Amygdala (tissue), 56 donors: Measurements from ENCODE around the gene SEL1L.
"Not testable (repeated sequence)": the region's sequence is repeated elsewhere in the genome, so short reads cannot be mapped to it uniquely, and the experiment has no call there.

ENCODE experiments used
- DNase-seq, 56 donors: peaks; one replicate each; lab custom pipeline; 2025; lab: John Stamatoyannopoulos, UW

SEL1L gene

DNA sequence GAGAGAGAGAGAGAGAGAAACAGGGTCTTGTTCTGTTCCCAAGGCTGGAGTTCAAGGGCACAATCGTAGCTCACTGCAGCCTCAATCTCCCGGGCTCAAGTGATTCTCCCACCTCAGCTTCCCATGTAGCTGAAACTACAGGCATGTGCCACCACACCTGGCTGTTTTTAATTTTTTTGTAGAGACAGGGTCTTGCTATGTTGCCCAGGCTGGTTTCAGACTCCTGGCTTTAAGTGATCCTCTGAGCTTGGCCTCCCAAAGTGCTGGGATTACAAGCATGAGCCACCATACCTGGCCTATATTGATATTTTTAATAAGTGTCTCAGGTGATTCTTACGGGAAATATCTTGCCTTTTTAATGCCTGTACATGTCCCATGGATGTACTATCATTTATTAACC lies 82.7 kb downstream of the SEL1L start:
- DNase-seq: no peak

DNA sequence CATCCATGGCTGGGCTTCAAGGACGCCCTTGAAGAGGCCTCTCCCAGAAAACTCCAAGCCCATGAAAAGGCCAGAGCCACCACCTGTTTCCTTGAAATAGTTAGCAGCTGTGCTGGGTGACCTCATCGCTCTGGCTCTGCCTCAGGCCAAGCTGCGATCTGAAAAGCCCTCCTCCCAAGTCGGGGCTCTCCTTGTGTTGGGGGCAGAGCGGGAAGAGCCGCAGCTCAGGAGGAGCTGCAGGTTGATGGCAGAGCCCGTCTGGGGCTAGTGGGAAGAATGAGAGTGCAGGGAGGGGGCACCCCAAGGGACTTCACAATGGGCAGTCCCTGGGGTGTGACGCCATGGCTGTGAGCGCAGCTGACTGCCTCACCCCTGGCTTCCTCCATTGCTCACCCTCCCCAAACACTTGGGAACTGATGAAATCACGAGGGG lies 83.5 kb downstream of the SEL1L start:
- no peak for DNase-seq

DNA sequence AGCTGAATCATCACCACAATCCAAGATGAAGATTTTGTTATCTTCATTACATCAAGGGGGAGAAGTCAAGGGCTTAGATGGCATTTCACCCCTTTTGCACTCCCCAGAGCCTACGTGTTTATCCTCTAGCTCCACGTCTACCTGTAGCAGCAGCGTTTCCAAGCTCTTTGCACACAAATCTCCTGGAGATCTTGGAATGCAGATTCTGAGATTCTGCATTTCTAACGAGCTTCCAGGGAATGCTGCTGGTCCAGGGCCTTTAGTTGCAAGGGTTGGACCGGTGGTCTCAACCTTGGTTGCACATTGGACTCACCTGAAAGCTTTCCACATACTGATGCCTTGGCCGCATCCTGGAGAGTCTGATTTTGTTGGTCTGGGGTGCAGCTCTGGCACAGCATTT lies 84.1 kb downstream of the SEL1L start:
- no peak for DNase-seq

DNA sequence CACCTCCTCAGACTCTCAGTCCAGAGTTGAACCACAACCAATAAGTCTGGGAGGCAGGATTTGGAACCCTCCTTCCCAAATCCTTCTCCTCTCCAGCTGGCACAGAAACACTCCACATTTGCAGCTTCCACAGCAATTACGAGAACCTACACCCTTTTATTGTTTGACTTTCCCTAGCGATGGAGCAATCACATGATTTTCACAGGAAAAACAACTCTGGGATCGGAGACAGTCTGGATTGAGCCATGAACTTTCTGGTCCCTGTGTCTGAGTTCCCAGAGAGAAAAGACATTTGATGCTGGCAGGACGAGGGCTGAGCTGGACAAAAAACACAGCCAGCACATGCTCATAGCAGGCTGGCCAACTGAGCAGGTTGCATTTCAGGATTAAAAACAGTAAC lies 84.5 kb downstream of the SEL1L start:
- peak in 1 of 56 donors; percentile 19 for DNase-seq

DNA sequence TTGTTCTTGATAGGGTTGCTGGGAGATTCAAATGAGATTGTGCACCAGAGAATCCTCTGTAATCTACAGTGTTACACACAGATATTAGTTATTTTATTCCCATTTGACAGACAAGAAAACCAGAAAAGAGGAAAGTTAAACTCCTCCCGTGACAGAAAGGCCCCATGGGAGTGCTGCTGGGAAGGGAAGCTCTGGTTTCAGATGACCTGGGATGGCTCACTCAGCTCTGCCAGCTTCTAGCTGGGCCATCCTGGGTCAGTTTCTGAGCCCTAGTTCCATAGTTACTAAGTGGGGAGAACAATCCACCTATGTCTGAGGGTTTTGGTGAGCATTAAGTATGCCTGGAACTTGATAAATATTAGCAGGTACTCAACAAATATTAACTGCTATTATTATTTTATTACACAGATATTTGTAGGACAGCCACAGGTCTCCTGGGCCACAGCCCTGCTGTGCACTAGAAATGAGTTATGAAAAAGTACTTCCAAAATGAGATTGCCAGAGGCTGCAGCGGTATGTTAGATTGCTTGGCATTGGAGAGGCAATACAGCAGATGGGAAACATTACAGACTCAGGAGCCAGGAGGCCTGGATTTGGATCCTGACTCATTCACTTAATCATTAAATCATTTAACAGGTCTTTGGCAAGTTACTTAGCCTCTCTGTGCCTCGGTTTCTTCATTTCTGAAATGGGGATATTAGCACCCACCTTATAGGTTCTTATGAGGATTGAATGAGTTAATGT lies 86.5 kb downstream of the SEL1L start:
- no peak for DNase-seq

DNA sequence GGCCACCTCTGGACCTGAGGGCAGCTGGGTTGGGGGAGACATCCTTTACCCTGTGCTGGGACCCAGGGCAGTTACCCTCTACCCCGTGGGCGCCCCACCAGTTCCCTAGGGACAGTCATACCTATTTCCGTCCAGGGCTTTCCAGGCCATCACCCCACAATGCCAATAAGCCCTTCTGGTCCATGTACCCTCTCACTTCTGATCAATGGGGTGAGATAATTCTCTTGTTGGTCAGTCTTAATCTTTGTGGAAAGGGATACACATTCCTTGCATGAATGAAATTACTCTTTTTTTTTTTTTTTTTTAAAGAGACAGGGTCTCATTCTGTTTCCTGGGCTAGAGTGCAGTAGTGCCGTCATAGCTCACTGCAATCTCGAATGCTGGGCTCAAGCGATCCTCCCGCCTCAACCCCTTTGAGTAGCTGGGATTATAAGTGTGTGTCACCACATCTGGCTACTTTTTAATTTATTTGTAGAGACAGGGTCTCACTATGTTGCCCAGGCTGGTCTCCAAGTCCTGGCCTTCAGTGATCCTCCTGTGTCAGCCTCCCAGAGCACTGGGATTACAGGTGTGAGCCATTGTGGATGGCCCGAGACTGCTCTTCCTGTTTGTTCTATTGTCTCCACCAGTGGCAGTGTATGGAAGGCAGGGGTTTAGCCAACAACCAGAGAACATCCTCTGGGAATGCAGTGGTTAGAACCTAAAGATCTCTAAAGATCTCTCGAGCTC lies 87.2 kb downstream of the SEL1L start:
- no peak for DNase-seq

DNA sequence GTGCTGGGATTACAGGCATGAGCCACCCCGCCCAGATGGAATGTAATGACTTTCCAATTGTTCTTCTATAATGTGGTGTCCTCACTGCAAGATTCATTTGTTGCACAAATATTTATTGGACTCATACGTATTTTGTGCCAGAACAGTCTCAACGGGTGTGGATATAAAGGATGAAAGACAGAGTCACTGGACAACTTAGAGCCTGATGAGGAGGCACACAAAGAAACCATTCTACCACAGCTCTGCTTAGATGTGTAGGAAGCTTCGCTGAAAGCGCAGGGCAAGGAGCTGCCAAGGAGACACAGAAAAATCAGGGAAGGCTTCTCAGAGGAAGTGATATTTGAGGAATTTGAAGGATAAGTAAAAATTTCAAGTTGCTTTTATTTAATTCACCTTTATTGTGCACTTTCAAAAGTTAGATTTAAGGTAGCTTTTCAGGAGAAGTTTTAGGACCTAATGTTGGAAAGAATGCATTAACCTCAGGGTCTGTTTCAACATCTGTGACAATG lies 92.0 kb downstream of the SEL1L start:
- no peak for DNase-seq

DNA sequence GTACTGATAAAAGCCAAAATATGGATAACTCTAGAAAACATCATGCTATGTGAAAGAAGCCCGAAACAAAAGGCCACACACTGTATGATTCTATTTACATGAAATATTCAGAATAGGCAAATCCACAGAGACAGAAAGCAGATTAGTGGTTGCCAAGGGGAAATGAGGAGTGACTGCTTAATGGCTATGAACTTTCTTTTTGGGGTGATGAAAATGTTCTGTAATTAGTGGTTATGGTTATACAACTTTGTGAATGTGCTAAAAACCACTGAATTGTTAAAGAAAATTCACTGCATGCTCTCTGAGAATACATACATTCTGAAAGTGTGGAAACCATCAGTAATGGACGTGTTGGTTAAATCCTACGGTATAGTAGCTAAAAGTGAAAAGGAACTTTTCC lies 93.6 kb downstream of the SEL1L start:
- DNase-seq: no peak

DNA sequence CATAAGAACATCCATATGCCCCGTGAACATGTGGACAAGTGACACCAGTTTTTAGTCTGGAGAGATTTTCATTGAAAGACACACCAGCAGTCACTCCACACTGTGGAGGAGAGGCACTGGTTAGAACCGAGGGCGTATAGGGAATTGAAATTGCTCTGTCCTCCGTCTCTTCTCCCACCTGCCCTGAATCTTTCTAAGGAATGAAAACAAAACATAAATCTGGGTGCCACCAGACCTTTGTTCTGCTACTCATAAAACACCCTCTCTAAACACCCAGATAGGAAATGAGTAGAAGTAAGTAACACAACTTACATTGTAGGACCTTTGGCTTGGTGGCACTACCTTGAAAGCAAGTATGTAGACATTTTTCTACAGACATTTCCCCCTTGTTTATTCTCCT lies 96.4 kb downstream of the SEL1L start:
- no peak for DNase-seq

DNA sequence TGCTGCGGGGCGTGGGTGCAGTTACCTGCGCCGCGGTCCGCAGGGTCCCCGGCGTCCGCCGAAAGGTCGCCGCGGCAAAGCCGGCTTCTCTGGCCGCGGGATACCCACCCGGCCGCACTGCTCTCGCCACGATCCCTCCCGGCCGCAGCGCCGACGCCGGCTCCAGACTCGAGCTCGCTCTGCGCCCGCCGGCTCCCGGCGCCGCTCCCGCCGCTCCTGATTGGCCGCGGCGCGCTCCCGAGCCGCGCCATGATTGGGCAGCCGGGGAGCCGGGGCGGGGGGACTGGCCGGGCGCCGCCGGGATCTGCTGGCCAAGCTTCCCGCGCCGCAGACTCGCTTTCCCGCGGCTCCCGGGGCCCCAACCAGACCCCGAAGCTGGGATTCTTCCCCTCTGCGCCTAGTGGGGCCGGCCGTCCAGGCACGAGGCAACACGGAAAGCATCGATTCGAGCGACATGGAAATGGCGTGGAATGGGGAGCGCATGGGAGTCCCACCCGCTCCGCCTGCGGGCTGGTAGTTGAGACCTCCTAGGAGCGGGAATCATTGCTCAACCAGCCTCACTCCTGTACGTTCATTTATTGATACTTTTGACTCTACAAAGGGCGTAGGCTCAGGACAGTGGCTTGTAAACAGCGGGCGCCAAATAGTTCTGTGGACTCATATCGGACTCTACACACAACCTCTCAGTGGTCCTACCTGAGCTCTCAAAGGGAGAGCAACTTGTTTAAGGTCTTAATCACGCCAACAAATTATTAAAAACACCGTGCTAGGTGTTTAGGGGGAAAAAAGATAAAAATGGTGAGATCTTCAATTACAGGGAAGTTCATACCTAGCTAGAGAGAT lies 97.1 kb downstream of the SEL1L start:
- DNase-seq: peak in 48 of 56 donors; percentile 7 to 81 (median 55)

DNA sequence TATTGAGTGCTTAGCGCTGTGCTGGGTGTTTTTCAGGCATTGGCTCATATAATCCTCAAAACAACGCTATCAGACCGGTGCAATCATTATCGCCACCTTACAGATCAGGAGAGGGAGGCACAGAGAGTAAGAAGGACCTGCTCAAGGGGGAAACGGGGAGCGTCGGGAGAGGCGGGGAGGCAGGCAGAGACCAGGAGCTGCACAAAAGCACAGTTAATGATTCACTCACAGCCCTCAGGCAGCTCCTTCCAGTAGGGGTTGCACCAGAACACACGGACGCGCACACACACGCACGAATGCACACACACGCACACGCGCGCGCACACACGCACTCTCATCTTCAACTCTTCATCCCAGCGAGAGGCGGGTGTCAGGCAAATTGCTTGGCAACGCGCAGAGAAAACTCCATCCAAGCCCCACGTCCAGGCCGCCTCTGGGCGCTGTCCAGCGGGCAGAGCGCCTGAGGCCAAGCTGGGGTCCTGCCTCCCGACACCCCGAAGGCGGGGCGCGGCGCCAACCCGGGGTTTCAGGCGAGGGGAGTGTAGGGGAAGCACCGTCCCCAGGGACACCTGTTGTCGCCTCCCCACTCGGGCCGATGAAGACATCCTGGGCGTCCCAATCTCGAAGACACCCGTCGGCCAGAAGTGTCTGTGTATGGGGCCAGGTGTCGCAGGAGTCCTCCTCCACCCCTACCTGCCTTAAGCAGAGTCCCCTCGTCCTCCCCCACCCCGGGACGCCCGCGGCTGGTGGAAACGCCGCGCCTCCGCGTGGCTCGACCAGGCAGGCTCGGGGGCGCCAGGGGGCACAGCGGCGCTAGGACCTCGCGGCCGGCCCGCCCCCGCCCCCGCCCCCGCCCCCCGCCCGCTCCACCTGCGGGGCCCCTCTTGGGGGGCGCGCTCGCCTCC lies 98.0 kb downstream of the SEL1L start:
- peak in 38 of 56 donors; percentile 19 to 67 (median 50) for DNase-seq

DNA sequence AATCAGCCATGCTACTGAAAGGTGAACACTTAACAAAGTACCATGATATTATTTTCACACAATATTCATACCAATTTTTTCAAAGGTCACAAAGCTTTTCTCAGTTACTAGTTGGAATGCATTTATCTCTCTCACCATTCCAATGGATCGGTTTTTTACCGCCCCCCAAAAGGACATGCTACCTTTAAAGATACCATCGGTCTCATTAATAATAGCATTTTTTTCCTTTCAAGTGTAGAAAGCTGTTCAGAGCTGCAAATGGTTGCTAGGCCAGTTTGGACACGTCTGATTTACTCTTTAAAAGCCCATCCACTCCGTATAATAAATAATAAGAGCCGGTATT lies 98.6 kb downstream of the SEL1L start:
- DNase-seq: no peak

DNA sequence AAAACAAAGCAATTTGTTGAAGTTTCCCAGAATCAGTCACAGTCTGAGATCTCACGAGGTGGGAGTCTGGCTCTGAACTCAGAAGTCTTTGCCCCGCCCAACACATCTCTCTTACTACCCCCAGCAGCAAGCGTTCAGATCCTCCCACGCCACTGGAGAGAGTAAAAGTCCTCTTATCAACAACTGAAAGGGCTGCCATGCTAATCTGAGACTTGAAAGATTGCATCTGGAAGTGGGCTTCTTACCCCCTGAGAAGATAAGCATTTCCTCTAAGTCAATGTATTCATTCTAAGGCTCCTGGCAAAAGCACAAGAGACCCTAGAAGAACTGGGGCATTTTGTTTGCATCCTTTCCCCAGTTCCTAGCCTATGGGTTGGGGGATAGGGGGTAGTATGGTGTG lies 99.4 kb downstream of the SEL1L start:
- no peak for DNase-seq

DNA sequence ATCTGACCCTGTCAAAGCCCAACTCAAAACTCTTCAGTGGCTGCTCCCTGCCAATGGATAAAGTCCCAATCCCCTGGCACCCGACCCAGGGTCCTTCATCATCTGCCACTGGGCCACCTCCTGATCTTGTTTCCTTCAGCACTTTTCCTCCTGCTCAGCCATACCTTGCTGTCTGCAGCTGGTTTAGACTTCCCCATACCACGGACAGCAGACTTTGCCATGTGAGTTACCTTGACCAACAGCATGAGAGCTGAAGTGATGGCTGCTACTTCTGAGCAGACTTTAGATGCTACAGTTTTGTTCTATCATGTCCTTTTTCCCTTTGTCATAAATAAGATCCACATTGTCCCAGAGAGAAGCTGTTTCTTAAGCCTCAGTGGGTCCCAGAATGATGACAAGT lies 100.3 kb downstream of the SEL1L start:
- no peak for DNase-seq

DNA sequence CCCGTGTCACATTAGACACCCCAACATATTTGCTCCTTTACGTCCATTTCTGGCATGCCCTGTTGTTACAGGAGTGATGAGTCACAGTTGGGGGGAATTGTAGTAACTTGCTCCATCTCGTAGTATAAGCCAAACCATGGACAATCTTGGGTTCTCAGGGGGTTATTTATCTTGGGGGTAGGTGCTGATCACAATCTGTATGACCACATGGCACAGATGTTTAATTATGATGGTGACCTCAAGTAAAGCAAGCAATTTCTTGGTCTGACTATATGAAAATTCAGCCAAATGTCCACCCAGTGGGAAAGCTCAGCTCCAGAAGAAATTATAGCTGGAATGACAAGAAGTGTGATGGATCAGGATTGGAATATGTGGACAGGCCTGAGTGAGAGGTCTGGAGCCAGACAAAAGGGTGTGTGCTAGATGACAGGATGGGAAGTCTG lies 101.4 kb downstream of the SEL1L start:
- no peak for DNase-seq

DNA sequence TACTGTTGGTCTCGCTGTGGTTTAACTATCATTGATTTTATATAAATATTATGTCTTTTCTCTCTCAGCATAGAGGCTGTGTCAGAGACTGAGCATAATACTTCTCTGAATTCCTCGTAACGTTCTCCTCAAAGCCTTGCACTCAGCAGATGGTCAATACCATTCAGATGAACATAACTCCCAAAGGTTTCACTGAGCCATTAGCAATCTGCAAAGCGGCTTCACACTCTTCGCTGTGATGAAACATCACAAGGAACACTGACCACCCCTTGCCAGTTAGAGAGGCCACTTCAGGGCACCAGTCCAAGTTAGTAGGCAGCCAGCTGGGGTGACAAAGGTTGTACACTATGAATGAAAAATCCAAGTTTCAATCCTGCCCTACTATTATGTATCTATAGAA lies 103.4 kb downstream of the SEL1L start:
- DNase-seq: peak in 4 of 56 donors; percentile 7 to 18 (median 12)

DNA sequence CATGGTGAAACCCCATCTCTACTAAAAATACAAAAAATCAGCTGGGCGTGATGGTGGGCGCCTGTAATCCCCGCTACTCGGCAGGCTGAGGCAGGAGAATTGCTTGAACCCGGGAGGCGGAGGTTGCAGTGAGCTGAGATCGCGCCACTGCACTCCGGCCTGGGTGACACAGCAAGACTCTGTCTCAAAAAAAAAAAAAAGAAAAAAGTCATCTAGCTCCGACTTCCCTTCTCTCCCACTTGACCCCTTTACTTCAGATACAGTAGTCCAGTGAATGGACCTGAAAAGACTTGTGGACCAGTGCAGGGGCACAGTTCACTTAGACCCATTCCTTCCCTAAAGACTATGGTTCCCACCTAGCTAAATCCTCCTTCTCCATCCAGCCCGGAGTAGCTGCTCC lies 103.9 kb downstream of the SEL1L start:
- not testable (repeated sequence) for DNase-seq

DNA sequence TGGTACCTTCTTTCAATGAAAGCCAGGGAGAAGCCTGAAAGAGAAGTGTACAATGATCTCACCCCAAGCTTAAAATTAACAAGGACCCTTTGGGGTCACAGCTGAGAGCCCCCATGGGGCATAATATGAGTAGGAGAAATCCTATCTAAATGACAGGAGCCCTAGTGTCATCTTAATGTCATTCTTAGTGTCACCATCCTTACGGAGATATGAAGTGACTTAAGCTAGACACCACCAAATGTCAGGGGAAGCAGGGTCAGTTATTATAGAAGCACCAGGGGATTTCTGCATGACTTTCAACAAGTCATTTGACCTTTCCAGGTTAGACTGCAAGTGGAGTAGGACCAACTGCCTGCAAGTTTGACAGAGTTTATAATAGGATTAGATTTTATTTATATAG lies 104.6 kb downstream of the SEL1L start:
- DNase-seq: no peak

DNA sequence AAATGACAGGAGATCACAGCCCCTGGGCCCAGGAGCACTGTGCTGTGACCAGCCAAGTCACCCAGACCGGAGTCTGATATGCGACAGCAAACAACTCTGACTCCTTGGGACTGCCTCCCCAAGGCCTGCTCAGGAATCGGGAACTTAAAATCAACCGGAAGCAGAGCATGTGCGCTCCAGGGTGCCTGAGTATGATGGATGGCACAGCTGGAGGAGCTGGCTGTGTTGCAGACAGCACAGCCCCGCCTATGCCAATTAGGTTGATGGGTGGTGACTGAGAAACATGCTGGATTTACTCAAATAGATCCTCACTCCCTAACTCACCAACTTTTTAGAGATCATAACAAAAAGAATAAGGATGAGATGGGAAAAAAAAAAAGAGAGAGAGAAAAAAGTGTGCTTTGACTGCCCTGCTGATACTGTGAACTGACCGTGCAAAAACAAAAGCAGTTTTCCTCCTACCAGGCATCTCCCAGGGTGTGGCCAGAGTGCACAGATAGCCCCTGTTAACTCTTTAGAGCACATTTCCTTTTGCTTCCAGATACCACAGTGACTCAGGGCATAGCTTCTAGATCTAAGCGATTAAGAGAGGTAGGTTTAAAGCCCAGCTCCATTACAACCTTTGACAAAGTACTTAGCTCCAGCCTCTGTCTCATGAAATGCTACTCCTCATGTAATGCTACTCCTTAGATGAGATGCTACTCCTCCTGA lies 106.2 kb downstream of the SEL1L start:
- no peak for DNase-seq
